Renal cortical epithelial cell (primary cell): Measurements from ENCODE around the gene TEX2. TPM values are rescaled to one million over a fixed set of nuclear protein-coding genes. Genes with fewer than 3 reads are reported as not detected.
"Not testable (repeated sequence)": the region's sequence is repeated elsewhere in the genome, so short reads cannot be mapped to it uniquely, and the experiment has no call there.

ENCODE experiments used
- DNase-seq: peaks from one replicate; pipeline ENCODE4 v3.0.0-alpha.2; 2011; ENCODE audit warnings: low read depth
- total RNA-seq: library from RNA; depleted of rRNA; stranded (reverse); fragments of >200 nt; gene quantifications from 2 replicates; pipeline ENCODE4 v1.2.3, GENCODE V29; 2014

The TEX2 gene
- total RNA-seq, 1 donor from 2014 or later: 62.6 TPM

DNA sequence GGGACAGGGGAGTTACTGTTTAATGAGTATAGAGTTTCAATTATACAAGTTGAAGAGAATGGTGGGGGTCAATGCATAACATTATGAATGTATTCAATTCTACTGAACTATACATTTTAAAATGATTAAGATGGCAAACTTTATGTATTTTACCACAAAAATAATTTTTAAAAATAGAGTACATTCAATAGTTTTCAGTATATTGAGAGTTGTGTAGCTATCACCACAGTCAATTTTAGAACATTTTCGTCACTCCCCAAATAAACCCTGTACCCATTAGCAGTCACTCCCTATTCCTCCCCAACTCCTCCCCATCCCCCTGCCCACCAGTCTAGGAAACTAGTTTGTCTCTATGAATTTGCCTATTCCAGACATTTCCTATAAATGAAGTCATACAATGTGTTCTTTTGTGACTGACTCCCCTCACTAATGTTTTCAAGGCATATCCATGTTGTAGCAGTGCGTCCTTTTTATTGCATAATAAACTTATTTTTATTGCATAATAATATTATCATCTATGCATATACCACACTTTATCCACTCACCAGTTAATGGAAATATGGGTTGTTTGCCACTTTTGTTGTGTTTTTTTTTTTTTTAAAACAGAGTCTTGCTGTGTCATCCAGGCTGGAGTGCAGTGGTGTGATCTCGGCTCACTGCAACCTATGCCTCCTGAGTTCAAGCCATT is 80.6 kb downstream of the TEX2 start:
- no peak for DNase-seq

DNA sequence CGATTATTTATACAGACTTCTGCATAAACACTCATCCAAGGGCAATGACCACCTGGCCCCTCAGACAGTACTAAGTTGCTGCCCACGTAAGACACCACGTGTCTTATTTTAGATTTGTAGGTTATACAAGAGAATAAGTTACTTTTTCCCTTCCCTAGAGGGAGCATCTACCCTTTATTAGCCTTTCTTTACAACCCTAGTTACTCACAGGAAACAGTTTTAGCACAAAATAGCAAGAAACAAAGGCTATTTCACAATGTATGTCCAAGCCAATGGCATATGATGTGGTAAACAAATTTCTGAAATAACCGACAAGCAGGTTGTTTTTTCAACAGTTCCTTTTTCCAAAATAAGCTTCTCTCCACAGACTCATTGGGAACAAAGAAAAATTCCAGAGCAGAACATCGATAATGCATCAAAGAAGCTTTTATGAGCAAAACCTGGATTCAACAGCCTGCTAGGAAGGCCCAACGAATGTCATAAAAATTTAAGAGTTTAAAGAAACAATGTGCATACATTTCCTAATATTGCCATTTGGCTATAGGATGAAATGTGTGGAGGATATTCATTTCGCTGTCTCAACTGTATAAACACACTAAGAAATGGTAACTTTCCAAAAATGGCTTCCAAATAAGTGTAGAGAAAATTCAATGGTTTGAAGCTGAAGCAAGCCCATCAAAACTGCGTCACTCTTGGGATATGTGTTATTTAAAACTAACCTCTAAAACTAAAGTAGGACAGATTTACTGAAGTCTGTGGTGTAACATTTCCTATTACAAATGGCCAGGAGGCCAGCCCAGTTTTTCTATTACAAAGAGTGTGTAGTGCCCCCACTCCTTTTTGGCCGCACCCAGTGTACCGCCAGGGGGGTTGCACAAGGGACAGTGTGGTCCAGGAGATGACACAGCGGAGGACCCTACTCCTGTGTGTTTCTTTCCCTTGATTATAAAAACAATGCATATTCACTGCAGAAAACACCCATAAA is 82.7 kb downstream of the TEX2 start:
- peak; percentile 32 for DNase-seq

DNA sequence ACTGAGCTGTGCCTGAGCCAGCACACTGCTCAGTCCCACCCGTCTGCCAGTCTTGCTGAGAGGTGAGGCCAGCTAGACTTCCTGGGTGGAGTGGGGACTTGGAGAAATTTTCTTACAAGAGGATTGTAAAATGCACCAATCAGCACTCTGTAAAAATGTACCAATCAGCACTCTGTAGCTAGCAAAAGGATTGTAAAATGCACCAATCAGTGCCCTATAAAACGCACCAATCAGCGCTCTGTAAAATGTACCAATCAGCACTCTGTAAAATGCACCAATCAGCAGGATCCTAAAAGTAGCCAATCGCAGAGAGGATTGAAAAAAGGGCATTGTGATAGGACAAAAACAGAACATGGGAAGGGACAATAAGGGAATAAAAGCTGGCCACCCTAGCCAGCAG is 84.0 kb downstream of the TEX2 start:
- not testable (repeated sequence) for DNase-seq

DNA sequence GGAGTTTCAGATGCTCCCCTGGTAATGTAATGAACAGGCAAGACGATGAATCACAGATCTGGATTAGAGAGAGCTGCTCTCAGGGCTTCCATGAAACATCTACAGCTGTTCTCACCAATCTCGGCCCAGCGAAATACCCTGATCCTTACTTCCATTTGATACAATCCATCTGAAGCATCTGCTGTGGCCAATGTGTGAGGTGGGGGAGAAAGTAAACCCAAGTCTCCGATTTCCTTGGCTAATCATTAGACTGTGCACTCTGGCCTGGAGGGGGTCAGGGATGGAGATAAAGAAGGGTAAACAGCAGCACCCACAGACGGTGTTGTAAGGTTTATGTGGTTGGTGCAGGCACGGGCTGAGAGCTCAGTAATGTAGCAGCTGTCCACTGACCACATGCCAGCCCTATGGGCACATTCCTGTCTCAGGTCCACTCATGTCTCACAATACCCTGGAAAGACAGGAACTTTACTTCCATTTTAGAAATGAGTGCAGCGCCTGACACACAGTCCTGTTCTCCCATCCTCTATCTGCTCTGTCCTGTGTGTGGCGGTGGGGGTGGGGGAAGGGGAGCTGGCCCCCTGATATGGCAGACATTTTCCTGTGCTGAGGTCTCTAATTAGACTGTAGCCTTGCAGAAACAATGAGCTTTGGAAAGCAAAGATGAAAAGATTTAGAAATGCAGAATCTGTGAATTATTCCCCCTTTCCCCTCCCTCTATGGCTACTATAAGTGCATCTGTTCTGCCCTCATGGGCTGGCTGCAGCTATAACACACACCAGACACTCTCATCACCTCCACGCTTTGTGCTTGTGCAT is 84.8 kb downstream of the TEX2 start:
- peak; percentile 69 for DNase-seq

DNA sequence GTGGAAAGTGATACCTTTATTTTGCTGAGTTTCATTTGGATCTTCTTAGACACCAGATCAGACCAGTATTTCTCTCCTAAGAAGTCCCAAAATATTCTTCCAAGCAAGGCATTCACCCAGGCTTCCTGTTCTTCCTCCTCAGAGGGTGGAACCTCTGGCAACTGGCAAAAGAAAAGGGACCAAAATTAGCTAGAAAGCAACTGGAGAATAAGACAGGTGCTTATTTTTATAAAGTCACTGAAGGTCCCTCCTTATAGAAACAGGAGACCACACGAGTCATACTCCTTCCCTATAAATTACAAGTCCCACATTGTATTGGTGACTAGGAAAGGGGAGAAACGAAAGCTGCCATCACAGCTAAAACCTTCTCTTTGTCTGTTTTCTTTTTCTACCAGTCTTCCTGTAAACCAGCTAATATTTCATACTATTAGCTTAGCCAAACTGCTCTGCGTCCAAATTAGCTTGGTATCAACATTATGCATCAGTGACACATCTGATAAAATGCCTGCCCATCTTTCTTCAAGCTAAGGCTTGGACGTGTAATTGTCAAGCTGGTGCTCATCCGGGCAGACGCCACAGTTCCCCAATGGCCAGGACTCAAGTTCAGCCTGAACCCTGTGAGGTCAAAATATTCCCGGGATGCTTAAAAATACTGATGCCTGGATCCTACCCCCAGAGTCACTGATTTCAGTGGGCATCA is 85.6 kb downstream of the TEX2 start:
- no peak for DNase-seq

DNA sequence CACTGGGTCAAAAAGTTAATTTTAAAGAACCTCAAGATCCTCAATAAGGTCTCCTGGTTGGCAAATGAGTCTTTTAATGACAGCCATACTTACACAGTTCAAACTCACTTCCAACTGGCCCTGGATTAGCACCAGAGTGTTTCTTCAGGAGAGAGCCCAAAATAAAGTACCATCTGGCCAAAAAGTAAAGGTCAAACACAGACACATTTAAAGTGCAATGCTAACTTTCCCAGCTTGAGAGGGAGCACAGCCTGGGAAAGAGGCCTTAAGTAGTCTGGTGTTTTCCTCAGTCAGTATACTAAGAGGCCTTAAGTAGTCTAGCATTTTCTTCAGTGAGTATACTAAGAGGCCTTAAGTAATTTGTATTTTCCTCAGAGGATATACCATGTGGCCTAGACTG is 86.5 kb downstream of the TEX2 start:
- DNase-seq: no peak

DNA sequence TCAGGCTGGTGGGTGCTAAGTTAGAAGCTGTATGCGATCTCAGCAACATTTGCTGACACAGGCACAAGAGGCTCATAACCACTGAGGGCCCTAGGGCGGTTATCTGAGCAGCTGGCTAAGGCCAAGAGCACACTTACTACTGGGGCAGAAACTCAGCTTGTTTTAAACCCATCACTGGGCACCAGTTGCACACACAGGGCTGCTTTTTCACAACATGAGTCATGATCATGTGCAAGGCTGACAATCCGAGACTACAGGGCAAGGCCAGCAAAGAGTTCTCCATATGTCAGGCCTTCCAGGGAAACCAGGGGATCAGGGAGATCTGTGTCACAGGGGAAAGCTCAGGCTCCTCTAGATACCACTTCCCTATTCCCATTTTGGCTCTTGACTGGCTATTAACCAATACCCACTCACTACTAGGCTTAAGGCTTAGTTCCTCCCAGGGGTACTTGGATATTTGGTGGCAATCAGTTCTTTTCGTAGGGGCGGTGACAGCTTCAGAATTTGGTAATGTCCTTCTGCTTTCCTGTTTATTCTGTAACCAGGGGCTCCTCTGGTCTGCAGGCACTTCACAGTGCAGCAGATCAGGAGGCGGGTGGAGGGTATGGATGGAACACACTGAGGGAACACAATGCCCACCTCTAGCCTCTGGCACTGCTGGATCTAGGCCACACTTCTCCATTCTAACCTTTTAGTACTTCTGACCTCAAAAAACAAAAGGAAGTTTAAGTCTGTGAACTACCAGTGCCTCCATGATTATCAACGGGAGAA is 88.2 kb downstream of the TEX2 start:
- DNase-seq: peak; percentile 82

DNA sequence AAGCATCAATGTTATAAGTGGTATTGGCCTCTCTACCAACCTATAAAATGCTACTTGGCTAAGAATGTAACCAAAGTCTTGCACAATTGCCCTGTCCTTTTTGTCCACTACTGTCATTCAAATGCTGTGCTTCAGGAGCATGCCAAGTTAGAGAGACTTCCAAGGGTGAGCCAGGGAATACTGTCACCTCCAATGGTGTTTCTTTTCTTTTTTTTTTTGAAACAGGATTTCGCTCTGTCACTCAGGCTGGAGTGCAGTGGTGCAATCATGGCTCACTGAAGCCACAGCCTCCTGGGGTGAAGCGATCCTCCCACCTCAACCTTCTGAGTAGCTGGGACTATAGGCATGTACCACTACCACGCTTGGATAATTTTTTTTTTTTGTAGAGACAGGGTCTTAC is 89.4 kb downstream of the TEX2 start:
- no peak for DNase-seq

DNA sequence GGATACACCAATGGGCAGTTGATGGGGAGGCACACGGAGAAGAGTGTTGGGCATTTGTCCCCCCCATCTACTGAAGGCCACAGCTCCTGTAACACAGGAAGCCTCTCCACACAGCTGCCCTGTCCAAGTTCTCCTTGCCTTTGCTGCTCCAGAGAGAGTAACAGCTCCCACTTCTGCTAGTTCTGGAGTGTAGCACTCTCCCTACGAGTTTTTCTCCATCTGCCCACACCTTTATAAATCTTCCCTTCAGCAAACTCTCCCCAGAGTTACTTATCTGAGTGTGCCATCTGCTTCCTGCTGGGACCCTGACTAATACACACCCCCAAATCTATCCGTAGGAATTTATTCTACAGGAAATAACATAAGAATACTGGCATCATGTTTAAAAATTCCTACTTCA is 90.5 kb downstream of the TEX2 start:
- DNase-seq: no peak

DNA sequence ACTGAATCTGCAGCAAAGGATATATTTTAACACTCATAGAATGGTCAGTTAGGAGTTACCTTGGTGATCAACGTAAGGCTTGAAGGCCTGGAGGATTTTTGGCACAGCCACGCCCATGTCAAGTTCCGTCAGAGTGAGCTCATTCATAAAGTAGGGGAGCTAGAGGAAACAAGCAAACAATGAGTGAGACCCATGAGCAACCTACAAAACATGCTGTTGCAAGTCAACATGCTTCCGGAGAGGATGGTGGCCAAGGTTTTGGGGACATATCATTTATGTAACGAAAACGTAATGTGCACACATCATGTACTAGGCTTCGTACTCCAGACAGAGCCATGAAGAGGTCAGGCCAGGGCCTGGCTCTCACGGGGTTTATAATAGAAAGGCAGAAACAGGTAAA is 92.0 kb downstream of the TEX2 start:
- DNase-seq: no peak

DNA sequence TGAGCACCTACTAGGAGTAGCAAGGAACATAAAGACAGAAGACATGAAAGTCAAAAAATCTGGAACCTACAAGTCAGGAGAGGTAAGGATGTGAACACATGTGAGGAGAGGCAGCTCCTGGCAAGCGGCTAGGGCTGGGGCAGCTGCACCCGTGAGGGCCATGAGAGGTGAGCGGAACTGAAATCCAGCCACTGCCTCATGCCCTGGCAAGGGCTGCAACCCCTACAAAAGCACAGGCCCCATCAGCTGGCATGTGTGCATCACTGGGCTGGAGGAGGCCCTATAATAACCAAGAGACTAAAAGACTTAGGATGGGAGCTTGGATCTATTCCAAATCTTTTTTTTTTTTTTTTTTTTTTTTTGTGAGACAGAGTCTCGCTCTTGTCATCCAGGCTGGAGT is 92.8 kb downstream of the TEX2 start:
- no peak for DNase-seq

DNA sequence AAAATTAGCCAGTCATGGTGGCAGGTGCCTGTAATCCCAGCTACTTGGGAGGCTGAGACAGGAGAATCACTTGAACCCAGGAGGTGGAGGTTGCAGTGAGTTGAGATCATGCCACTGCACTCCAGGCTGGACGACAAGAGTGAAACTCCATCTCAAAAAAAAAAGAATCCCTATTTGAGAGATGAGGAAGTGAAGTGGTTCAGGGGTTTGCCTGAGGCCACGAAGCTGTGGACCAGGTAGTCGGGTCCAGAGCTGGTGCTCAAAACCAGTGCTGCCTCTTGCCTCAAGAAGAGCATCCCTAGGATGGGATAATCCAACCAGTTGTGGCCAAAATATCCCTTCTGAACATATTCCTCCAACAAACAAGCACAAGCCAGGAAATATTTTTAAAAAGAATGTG is 95.4 kb downstream of the TEX2 start:
- DNase-seq: not testable (repeated sequence)

DNA sequence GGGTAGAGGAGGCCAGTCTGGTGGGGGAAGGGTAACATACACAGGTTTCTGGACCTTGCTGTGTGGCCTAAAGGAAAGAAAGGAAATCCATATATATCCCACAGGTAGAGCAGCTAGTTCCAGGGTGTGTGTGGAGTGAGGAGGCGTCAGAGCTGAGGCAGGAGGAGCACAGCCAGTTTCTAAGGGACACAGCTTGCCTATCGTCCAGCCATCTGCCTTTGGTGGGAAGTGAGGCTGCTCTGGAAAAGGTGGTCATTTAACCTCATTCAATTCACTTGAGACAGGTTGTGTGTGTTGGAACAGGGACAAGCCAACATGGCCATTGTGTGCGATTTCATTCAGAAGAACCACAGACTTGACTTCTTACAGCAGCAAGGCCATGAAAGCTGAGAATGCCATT is 96.2 kb downstream of the TEX2 start:
- DNase-seq: no peak

DNA sequence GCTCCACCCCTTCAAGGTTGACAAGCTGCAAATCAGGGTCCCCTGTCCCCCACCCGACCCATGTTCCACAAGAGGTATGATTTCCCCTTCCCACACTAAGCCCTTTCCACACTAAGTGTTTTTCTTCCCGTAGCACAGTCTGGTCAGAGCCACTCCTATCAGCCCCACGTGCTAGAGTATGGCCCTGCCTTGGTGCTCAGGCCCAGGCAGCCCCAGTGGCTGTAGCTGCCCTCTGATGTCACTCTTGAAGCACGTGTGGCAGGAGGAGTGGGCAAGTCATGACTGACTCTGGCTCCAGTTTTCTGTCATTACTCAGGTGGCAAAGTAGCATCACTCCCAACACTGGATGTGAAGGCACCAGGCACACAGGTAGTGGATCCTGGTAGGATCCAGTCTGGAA is 97.7 kb downstream of the TEX2 start:
- no peak for DNase-seq

DNA sequence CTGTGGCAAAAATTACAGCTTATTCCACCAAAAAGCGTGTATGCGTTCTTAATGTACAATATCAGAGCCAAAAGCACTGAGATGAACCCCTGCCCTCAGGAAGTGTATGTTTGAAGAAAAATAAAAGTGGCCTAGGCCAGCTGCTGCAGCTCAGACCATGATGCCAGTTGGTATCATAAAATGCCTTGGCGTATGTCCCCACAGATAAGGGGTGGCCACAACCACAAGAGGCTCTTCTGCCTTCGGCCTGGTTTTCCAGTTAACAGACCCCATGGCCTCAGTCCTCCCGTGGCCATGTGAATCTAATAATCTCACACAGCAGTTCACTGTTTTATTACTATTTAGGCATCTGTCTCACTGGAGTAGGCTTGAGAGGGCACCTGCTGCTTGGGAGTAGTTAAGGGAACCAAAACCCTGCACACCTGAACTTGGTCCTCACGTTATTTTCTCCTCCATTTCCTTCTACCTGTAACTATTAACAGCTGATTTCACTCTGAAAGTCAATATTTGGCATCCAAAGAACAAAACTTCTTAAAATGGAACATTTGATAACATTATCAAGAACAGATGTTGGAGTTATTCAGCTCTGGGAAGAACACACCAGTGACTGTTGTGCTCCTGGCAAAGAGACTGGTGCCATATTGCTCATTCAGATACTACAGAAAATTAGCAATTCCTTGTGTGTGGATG is 98.3 kb downstream of the TEX2 start:
- DNase-seq: no peak

DNA sequence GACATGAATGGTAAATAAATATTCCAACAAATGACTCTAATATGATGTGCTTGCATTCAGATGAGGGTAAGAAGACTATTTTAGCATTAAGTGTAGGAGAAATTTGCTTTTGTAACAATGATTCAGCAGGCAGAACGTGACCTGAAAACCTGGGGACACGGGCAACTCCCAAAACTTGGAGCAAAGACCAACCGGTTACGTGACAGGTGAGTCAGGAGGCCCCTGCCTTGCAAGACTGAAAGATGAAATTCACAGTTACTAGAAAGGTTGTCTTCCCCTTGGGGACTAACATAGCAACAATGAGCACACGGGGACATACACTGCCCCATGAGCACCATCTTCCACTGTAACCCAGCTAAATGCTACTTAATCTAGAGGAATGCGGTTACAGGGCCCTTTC is 99.6 kb downstream of the TEX2 start:
- DNase-seq: no peak

DNA sequence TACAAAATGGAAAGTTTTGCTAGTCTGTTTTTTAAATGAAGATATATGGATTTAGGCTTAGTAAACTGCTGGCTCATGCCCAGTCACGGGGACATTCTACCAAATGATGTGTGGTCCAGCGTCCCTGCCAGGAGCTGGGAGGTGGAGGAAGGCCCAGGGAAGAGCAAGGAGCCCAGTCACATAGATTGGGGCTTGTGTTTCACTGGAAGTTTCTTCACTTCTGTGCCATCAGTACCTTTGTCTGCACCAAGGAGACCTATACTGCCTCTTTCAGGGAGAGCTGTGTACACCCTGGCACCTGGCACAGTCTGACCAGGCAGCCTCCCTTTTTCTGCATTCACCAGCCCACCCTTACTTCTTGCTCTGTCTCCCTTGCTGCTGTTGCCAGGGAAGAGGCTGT is 100.5 kb downstream of the TEX2 start:
- no peak for DNase-seq

DNA sequence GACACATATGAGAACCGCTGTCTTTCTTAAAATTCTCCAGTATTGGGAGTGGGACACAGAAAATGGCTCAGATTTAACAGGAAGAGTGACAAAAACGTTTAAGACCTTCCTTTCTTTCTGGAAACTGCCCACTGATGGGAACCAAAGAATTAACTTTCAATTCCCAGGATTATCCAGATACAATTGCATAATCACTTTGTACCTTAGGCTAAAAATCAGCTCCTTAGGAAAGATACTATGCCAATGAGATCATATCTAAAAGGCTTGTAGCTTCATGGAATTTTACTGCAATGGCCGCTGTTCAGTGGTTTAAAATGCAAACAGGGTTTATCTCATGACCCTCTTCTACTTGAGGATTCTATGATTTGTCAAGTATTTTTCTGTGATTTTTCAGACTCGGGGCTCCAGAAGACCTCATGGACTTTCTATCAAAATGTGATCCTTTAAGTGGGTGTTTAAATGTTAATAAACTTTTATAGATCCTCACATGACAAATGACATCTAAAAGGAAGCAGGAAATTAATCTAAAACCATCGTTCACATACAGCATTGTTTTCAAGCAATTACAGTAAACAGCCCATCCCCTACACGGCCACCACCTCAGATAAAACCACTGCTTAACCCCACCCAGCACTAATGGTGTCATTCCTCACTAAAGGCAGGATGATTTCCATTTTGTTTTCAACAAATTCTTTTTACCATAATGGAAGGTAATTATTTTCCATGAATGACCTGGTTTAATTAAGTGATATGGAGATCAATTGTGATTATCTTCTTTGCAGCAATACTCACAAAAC is 101.5 kb downstream of the TEX2 start:
- no peak for DNase-seq

DNA sequence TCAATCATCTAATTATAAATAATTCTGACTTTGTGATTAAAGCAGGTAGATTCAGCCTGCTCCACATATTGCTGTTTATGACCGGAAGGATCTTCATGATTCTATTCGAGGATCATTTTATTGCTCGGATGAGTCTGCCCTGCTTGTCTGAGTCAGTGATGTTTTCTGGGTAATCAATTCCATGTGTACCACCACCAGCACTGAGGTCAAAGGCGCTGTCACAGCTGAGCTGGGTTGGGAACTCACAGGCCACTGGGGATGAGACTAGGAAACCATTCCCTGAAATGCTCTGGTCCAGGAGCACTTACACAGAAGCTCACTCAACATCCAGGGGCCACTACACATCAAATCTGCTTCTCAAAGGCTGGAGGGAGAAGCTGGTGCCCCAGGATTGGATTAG is 102.7 kb downstream of the TEX2 start:
- no peak for DNase-seq
